Heart left ventricle (tissue), 16 donors: Measurements from ENCODE around the gene CSTB. TPM values are rescaled to one million over a fixed set of nuclear protein-coding genes. Genes with fewer than 3 reads are reported as not detected.
A peak's percentile ranks its signal among the peaks of the same experiment; 100 is the strongest.

Experiments
- ATAC-seq, 4 donors: fragments of 200-7000 bp; cut with Tn5 transposase; one replicate each; pipeline ENCODE4 v1.9.1; 2020 to 2022; ENCODE audit warnings: moderate library complexity in 4 of 4, mild to moderate bottlenecking in 3 of 4, moderate number of reproducible peaks in 1 of 4
- DNase-seq, 5 donors: peaks; one replicate each; pipeline ENCODE4 v3.0.0-alpha.2; 2020
- H3K27ac ChIP-seq, 12 donors: fragments of 200-600 bp; sonication (generic) in 4 of 12; one replicate each; pipeline versions ENCODE4 v1.5.0 to v1.8.0; 2016 to 2022; ENCODE audit warnings: mild to moderate bottlenecking in 2 of 12
- H3K27me3 ChIP-seq, 9 donors: fragments of 200-600 bp; sonication (generic) in 2 of 9; one replicate each; pipeline versions ENCODE4 v1.5.1 to v1.8.0; 2016 to 2022; ENCODE audit warnings: mild to moderate bottlenecking in 3 of 9
- H3K36me3 ChIP-seq, 9 donors: fragments of 200-600 bp; sonication (generic) in 2 of 9; one replicate each; pipeline versions ENCODE4 v1.5.0 to v1.8.0; 2018 to 2022; ENCODE audit warnings: mild to moderate bottlenecking in 2 of 9
- H3K4me1 ChIP-seq, 12 donors: fragments of 200-600 bp; sonication (generic) in 4 of 12; one replicate each; pipeline versions ENCODE4 v1.5.0 to v1.8.0; 2016 to 2022; ENCODE audit warnings: mild to moderate bottlenecking in 3 of 12
- H3K4me3 ChIP-seq, 12 donors: fragments of 200-600 bp; sonication (generic) in 4 of 12; one replicate each; pipeline versions ENCODE4 v1.5.0 to v1.8.0; 2017 to 2022; ENCODE audit warnings: mild to moderate bottlenecking in 9 of 12, moderate library complexity in 4 of 12
- H3K9me3 ChIP-seq, 12 donors: fragments of 200-600 bp; sonication (generic) in 4 of 12; one replicate each; pipeline versions ENCODE4 v1.5.0 to v1.8.0; 2016 to 2022; ENCODE audit warnings: mild to moderate bottlenecking in 1 of 12
- POLR2A ChIP-seq, 2 donors: fragments of 450-650 bp; IDR thresholded peaks; one replicate each; pipeline ENCODE4 v1.6.1; 2017; ENCODE audit warnings: antibody characterized with exemption in 2 of 2, mild to moderate bottlenecking in 2 of 2, moderate library complexity in 2 of 2
- WGBS, 4 donors: extraction: QIAGEN DNeasy Blood & Tissue Kit in 2 of 4; methylation state at CpG; one replicate each; pipeline versions ENCODE4 v1.1.5 to v1.1.7; 2013 to 2018; 5-methylcytosine and 5-hydroxymethylcytosine counted together
- intact Hi-C, 10 donors: fragments of 100-400 bp; cut with DNase I; formaldehyde crosslinking; loops; one replicate each; pipeline versions ENCODE4 v1.11.1 to v1.14.2; 2022
- polyA plus RNA-seq, 2 donors: library from polyadenylated mRNA; stranded (reverse); fragments of 200-250 nt; gene quantifications; one replicate each; pipeline ENCODE4 v1.2.3, GENCODE V29; 2013
- total RNA-seq, 9 donors: library from RNA; depleted of rRNA in 2 of 9; stranded (reverse); fragments of >200 nt in 2 of 9; fragmentation: NEBNext Ultra II Directional in 3 of 9; extraction: Animal tissue kit (Norgen Biotek cat#: 25700) in 3 of 9; gene quantifications; one replicate each; pipeline versions ENCODE4 v1.1.0 to v1.2.4, GENCODE V29; 2016 to 2023
- TF ChIP-seq, protein P1 (sequence below), 12 donors: fragments of 200-600 bp; sonication (generic) in 4 of 12; IDR thresholded peaks; one replicate each; pipeline versions ENCODE4 v1.5.0 to v1.8.0; 2018 to 2022; ENCODE audit warnings: antibody characterized with exemption in 12 of 12, mild to moderate bottlenecking in 5 of 12
- donor health status: ischemic (EF 13 %, LVEDD 7.1; RV severe dilation, severe dysfunction).
- donor health status: healthy with polysubstance abuse.
- donor health status: DM: no; HTN: yes; CAD: no.
- donor health status: DM: no; HTN: no; CAD: no.
- donor health status: ischemic (EF 25% LVEDD 6.9; RV normal size, moderate dysfunction).
- donor health status: ischemic (EF 25% LVEDD 5.7; RV mildly dilated, moderate dysfunction).
- donor health status: healthy.
- donor health status: DM: yes; HTN: yes; CAD: no.
- donor health status: ischemic (EF 35%, LVEDD 5.7; RV mildly dilated, moderate dysfunction).
- donor health status: nonischemic (EF 11% LVEDD 7.7; RV severe dilation, severe dysfunction).
- donor health status: DM: yes; HTN: yes; CAD: no.
- donor health status: PGD.
- donor health status: ischemic (EF 29% LVEDD 5.4; RV normal size, mild dysfunction).
- donor health status: nonischemic (EF 23%, LVEDD 6.1; RV moderate dilation, normal function).

Gene CSTB
- total and polyA plus RNA-seq, 11 donors = 7.8 to 77.0 (median 36.1) TPM

DNA sequence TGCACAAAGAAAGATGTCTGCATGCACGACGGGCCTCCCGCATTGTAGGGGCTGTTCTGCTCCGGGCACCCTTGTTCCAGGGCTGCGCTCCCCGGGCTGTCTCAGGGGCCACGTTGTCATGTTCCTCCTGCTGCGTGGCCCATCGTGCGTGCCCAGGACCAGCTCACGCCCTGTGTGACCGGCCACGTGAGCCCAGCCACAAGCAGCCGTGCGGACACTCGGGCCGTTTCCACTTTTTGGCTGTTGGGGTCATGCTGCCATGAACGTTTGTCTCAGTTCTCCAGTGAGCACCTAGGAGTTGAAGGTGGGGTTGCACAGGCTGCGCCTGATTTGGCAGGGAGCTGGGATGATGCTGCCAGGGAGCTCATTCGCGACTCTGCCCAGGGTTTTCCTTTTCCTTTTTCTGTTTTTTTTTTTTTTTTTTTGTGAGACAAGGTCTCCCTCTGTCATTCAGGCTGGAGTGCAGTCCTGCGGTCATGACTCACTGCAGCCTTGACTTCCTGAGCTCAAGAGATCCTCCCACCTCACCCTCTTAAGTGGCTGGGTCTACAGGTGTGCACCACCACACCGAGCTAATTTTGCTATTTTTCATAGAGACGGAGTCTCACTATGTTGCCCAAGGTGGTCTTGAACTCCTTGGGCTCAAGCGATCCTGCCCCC is 39.8 kb downstream of the CSTB start:
- intact Hi-C loops = no loop called here
- DNase-seq = no peak
- H3K27ac ChIP-seq = no peak overlapping the region
- H3K9me3 ChIP-seq = no peaks in the 10 kb centered on the region
- 93% methylated on average over 23 to 25 of the region's 25 CpGs for WGBS, 4 donors
- no peaks in the 10 kb centered on the region for H3K27me3 ChIP-seq
- TF ChIP-seq, protein P1, sequence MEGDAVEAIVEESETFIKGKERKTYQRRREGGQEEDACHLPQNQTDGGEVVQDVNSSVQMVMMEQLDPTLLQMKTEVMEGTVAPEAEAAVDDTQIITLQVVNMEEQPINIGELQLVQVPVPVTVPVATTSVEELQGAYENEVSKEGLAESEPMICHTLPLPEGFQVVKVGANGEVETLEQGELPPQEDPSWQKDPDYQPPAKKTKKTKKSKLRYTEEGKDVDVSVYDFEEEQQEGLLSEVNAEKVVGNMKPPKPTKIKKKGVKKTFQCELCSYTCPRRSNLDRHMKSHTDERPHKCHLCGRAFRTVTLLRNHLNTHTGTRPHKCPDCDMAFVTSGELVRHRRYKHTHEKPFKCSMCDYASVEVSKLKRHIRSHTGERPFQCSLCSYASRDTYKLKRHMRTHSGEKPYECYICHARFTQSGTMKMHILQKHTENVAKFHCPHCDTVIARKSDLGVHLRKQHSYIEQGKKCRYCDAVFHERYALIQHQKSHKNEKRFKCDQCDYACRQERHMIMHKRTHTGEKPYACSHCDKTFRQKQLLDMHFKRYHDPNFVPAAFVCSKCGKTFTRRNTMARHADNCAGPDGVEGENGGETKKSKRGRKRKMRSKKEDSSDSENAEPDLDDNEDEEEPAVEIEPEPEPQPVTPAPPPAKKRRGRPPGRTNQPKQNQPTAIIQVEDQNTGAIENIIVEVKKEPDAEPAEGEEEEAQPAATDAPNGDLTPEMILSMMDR (IDR thresholded peaks at IDR 0.05) = no peak
- no peak for TF ChIP-seq POLR2A (IDR thresholded peaks at IDR 0.05)
- peaks cover 0 to 38% (median 25%) of the 10 kb centered on the region in 12 donors for H3K4me1 ChIP-seq
- no peak for ATAC-seq
- H3K4me3 ChIP-seq = no peak overlapping the region
- peaks cover 0 to 30% (median 5%) of the 10 kb centered on the region in 9 donors for H3K36me3 ChIP-seq

DNA sequence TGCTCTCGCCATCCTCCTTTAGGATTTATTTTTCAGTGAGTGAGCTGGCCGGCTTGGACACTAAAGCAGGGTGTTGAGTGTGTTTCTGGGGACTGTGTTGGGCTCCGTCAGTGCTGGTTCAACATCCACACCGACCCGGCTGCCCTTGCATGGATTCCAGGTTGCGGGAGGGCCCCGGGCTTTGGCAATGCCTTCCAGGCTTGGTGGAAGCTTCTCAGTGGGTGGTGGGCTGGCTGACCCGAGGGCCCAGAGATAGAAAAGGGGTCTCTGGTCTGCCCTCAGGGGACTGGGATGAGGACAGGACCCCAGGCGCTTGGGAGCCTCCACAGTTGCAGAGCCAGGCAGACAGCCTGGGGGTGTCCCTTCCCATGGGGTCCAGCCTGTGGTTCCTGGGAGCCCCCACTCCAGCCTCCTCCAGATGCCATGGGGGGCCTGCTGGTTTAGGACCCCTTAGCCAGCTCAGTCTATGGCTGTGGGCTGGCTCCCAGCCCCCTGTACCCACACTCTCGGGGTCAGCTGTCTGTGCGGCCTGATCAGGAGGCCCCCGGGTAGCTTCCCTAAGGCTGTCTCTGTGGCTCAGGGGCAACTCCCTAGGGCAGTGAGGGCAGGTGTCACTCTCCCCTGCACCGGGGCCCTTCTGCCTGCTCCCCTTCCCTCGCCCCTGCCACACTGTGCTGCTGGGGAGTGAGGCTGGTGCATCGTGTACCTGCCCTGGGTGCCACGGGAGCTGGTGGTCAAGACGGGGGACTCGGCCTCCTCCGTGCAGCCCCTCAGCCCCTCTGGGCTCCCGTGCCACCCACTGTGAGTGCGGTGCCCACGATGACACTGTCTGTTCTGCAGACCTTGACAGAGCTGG is 40.6 kb downstream of the CSTB start:
- 87 to 92% (median 88%) methylated on average over 18 to 22 of the region's 22 CpGs for WGBS, 4 donors
- Histone ChIP-seq H3K27ac (no peak overlapping the region), H3K27me3 (no peaks in the 10 kb centered on the region), H3K4me3 (no peak overlapping the region), H3K9me3 (no peaks in the 10 kb centered on the region), H3K4me1 (peaks cover 0 to 40% (median 25%) of the 10 kb centered on the region in 12 donors), H3K36me3 (peaks cover 0 to 30% (median 5%) of the 10 kb centered on the region in 9 donors)
- no peak for TF ChIP-seq POLR2A (IDR thresholded peaks at IDR 0.05)
- TF ChIP-seq, protein P1 (IDR thresholded peaks at IDR 0.05) = no peak
- ATAC-seq = peak in 1 of 4 donors; percentile 1
- intact Hi-C loops = no loop called here
- no peak for DNase-seq

DNA sequence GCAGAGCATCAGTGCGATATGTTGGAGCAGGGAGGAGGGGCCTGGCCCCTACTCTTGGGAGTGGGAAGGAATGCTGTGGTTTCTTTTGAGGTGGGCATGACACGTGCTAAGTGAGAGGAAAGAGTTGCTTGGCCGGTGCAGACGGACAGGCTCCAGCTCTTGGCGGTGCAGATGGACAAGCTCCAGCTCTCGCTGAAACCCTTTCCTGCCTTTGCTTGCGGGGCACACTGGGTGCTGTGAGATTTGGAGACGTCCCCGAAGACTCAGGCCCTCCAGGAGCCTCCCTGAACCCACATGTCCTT is 41.2 kb downstream of the CSTB start:
- ATAC-seq = peak in 2 of 4 donors; percentile 21
- DNase-seq = no peak
- H3K36me3 ChIP-seq = peaks cover 0 to 30% (median 5%) of the 10 kb centered on the region in 9 donors
- H3K27me3 ChIP-seq = no peaks in the 10 kb centered on the region
- WGBS, 4 donors = 48 to 56% (median 52%) methylated on average over 9 of the region's 9 CpGs
- H3K4me1 ChIP-seq = peaks cover 0 to 40% (median 25%) of the 10 kb centered on the region in 12 donors
- TF ChIP-seq, protein P1 (IDR thresholded peaks at IDR 0.05) = no peak
- TF ChIP-seq POLR2A (IDR thresholded peaks at IDR 0.05) = no peak
- H3K4me3 ChIP-seq = no peak overlapping the region
- H3K9me3 ChIP-seq = no peaks in the 10 kb centered on the region
- intact Hi-C loops = no loop called here
- H3K27ac ChIP-seq = no peak overlapping the region
